ENCODE results near the gene GPN2.
"Not testable (repeated sequence)": the region's sequence is repeated elsewhere in the genome, so short reads cannot be mapped to it uniquely, and the experiment has no call there.

The GPN2 gene

DNA sequence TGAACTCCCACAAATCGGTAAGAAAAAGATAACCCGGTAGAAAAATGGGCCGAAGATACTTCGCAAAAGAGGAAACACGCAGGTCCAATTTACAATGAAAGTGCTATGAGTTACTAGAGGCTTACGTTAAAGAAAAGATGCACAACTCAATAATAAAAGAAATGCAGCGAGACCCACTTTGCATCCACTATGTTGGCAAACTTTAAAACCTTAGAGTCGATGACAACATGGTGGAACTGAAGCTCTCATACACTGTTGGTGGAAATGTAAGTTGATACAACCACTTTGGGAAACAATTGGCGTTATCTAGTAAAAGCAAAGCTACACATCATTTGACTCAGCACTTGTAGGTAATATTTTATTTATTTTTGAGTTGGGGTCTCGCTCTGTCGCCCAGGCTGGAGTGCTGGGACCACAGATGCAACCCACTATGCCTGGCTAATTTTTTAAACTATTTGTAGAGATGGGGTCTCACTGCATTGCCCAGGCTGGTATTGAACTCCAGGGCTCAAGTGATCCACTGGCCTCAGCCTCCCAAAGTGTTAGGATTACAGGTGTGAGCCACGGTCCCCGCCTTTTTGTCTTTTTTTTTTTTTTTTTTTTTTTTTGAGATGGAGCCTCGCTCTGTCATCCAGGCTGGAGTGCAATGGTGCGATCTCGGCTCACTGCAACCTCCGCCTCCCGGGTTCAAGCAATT is 10.9 kb upstream of the GPN2 start:
- DNase-seq: no peak

DNA sequence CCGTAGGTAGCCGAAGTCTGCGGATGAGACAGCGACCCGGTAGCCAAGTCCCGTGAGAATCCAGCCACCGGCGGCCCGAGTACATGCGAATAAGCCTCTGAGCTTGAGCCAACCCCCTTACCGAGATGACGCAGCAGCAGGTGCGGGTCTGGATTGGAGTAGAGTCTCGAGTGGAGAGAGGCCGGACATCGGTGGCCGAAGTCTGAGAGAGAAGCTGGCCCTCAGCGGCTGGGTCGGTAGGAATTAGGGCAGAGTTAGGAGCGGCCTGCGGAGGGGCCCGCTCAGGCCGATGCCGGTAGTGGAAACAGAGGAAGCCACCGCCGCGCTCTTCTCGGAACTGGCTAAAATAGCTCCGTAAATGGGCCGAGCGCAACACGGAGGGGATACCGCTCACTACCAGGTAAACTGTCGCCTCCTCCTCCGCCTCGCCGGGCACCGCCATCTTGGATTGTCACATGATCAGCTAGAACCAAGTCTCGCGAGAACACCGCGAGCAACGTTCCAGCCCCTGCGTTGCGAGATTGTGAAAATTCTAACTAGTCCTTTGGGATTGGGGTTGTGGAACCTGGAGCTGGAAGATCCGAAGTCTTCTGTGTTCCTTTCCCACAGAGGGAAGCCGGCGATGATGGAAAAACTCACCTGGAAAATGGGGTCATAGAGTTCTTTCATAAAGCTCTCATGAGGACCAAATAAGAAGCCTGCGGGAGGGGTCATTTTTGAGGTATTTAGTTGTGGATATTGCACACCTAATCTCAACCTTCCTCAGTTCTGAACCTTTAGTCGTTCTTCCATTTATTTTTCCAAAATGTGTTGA is 10.1 kb upstream of the GPN2 start, which contains the start of gene GPATCH3:
TSS of gene GPATCH3 (minus strand) at position 467 of the 814 bp plus-strand sequence. CDS start at position 442, 25 bp downstream.
- peak; percentile 87 for DNase-seq

- DNase-seq: no peak
Observed at GRCh38 chr1:26897351-26897750, 7.3 kb upstream of the GPN2 start.

DNA sequence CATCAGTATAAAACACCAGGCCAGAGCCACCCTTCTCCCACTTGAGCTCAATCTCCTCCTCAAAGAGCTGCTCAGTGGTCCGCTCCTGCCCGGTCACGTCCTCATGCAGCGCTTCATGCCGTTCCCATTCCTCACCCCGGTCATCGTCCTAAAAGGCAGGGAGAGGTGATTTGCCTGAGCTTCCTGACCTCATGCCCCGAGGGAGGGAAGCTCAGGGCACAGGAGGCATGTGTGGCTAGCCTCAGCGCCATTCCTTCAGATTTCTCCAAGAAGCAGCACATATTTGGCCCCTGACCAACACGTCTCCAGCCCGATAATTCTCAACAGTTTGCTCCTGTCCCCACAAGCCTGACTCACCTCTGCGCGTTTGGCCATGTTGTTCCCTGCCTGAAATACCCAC is 4.2 kb upstream of the GPN2 start:
- DNase-seq: no peak

DNA sequence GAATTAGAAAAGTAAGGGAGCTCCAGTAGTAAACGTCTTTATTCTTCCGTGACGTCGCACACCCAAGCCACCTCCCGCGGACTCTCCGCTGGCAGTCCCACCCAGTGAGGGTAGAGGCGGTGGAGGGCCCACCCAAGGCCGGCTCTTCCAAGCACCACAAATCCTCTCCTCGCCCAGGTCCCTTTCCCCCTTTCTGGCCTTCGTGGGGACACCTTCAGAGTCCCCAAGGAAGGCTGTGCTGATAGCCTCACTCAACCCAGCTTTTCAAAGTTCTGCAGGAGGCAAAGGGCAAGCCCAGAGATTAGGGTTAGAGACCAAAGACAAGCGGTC is 349 bp upstream of the GPN2 start:
- no peak for DNase-seq

- DNase-seq: no peak
Observed at GRCh38 chr1:26888231-26888630, 1.9 kb downstream of the GPN2 start.

GRCh38 chr1:26887125-26887524 is 3.0 kb downstream of the GPN2 start:
- no peak for DNase-seq

DNA sequence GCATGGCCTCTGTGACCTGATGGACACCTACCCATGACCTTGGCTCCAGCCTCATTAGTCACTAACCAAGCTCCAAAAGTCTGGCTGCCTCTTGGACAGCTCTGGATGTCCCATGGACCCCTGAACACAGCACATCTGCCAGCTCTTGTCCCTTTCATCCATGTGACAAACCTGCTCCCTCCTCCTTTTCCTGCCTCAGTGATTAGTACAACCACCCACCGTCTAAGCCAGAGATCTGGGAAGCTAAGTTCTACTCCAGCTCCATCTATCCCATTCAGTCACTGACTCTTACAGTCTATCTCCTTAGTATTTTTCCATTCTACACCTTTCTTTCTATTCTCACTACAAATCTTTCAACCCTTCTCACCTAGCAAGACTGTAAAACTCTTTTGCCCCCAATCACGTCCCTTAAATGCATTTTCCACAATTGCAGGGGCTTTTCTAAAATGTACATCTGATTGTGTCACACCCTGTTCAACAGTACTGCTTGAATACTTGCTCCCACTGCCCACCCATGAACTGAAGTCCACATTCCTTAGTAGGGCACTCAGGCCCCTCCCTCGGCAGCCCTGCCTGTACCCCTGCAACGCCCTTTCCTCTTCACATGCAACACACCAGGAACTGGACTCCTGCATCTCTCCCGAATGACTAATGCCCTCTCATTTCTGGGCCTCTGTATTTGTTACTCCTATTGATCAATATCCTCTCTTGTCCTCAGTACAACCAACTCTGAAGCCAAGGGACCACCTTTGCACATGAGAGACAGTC is 7.2 kb downstream of the GPN2 start:
- no peak for DNase-seq

DNA sequence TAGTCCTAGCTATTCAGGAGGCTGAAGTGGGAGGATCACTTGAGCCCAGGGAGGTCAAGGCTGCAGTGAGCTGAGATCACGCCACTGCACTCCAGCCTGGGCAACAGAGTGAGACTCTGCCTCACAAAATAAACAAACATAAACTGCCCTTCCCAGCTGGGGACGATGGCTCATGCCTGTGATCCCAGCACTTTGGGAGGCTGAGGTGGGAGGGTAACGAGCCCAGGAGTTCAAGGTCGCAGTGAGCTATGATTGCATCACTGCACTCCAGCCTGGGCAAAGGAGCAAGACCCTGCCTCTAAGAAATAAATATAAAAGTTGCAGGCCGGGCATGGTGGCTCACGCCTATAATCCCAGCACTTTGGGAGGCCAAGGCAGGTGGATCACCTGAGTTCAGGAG is 8.5 kb downstream of the GPN2 start:
- not testable (repeated sequence) for DNase-seq

DNA sequence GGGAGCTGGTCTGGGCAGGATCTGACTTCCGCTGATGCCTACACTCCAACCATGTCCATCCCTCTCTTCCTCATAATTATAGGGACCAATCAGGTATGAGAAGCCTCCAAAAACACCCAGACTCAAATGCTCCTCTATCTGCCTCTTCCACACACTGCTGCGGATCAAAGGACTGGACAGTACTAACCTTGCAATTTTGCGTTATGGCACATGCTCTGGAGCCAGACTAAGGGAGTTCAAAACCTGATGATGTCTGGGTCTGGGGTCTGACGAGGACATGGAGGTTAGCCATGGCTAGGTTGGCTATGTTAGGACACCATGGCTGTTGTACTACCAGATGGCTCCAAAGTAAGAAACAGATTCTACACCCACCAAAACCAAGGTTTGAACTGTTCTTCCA is 10.3 kb downstream of the GPN2 start:
- DNase-seq: no peak

GRCh38 chr1:26877326-26877725 is 12.8 kb downstream of the GPN2 start:
- DNase-seq: no peak

GRCh38 chr1:26874896-26875295 is 15.2 kb downstream of the GPN2 start:
- DNase-seq: no peak

DNA sequence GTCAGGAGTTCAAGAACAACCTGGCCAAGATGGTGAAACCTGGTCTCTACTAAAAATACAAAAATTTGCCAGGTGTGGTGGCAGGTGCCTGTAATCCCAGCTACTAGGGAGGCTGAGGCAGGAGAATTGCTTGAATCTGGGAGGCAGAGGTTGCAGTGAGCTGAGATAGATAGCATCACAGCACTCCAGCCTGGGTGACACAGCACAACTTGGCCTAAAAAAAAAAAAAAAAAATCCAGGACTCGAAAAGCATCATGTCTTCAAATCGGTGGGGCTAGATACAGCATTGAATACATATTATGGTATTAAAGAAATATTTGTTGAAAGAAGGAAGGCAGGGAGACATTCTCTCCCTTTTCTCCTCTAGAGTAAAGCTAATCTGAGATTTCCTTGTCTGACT is 17.0 kb downstream of the GPN2 start:
- DNase-seq: not testable (repeated sequence)

- peak; percentile 96 for DNase-seq
Observed at GRCh38 chr1:26864610-26865480, 25.2 kb downstream of the GPN2 start.

- DNase-seq: no peak
Observed at GRCh38 chr1:26863685-26864077, 26.4 kb downstream of the GPN2 start.

DNA sequence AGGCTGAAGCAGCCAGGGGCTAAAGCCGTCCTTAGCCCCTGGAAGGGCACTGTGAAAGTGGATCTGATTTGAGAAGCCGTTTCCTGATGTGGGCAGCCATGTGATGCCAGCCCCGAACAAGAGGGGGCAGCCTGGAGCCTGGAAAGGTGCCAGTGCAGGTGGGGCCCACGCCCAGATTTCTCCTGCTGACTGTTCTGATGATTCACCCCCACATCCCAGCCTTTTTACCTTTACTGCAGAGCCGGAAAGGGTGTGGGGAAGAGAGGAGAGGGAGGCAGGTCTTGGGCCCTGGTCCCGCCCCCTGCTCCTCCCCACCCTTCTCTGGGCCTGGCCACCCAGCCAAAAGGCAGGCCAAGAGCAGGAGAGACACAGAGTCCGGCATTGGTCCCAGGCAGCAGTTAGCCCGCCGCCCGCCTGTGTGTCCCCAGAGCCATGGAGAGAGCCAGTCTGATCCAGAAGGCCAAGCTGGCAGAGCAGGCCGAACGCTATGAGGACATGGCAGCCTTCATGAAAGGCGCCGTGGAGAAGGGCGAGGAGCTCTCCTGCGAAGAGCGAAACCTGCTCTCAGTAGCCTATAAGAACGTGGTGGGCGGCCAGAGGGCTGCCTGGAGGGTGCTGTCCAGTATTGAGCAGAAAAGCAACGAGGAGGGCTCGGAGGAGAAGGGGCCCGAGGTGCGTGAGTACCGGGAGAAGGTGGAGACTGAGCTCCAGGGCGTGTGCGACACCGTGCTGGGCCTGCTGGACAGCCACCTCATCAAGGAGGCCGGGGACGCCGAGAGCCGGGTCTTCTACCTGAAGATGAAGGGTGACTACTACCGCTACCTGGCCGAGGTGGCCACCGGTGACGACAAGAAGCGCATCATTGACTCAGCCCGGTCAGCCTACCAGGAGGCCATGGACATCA is 27.1 kb downstream of the GPN2 start, which contains the start of gene SFN:
TSS of gene SFN (plus strand) at position 369 of the 904 bp plus-strand sequence. CDS start at position 433, 64 bp downstream.
- DNase-seq: peak; percentile 96

GRCh38 chr1:26861889-26862378 is 28.1 kb downstream of the GPN2 start:
- DNase-seq: no peak

DNA sequence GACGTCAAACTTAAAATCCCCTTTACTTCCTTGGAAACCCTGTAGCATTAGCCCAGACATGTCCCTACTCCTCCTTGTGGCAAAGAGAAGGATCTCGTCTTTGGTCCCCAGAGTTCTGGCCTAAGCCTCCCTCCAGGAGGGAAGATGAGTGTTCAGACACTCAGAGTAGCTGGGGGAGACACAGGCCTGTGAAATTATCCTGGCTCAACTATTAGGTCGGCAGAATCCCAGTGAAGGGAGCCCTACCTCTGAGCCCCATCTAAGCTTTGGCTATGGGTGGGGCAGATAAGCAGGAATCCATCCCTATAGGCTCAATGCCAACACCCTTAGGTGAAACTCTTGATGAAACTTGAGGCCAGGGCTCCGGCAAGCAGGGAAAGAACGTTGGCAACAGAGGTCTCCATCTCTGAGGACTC is 28.8 kb downstream of the GPN2 start:
- DNase-seq: no peak

DNA sequence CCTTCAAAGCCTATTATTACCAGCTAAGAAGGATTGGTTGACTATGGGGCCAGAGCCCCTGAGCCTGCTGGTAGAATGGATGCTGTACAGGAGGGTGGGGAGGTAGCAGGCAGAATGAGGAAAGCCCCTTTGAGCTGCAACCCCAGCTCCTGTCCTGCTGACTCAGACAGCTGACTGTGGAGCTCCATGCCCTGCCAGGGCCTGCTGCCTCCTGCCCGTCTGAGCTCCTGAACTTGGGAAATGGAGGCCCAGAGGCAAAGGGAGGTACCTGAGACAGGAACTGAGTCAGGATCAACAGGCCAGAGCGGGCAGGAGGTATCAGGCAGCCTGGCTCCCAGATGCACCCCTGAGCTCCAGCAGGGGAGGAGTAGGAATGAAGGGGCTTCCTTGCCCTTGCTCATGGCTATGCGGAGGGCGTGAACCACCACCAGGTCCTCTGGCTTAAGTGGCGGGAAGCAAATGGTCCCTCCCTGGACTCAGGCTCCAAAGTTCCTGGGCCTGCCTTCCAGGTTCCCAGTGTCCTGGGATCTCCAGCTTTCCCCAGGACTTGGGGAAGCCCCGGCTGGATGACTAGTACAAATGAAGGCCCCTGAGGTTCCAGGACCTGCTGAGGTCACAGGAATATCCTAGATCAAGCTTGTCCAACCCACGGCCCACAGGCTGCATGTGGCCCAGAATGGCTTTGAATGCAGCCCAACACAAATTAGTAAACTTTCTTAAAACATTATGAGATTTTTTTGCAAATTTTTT is 31.0 kb downstream of the GPN2 start:
- DNase-seq: no peak

DNA sequence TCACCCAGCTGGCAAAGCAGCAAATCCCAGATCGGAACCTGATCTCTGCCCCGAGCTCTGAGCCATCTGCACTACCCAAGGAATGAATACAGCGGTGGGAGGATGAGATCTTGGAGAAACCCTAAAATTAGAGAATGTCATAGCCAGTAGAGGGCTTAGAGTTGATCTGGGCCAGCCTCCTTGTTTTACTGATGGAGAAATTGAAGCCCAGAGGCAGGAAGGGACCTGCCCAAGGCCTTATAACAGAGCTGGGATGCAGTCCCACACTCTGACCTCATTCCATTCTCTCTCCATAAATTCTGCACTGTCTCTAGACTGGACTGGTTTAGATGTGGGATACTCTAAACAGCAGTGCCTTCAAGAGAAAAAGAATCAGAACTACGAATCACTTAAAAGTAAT is 31.9 kb downstream of the GPN2 start:
- DNase-seq: no peak
